ENCODE results near the gene XK.

DNA sequence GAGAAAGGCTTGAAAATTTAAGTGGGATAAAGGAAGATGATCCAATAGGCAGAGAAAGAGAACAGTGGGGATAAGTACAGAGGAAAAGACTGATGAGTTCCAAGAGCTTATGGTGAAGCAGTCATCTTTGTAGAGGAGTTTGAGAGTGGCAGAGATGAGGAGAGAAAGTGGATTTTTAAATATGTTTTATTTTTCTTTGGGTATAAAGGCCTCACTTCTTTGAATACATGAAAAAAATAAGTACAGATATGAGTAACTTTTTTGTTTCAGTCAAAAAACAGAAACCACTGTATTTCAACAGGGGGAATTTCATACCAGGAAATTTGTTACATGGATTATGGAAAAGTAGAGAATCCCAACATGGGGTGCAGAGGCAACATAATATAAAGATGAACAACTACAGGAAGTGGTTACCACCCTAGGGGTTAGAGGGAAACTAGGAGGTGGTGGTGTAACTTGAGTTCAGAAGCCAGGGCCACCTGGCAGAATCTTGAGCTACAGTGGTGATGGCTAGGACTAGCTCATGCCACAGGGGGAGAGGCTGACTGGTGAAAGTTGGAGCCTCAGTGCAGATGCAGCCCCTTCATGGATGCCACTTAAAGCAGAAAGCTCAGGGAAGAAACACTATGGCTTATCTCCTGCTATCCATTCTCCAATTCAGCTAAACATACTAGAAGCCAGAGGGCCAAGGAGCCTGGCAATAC lies 90.8 kb downstream of the XK start:
- TF ChIP-seq, protein P1, sequence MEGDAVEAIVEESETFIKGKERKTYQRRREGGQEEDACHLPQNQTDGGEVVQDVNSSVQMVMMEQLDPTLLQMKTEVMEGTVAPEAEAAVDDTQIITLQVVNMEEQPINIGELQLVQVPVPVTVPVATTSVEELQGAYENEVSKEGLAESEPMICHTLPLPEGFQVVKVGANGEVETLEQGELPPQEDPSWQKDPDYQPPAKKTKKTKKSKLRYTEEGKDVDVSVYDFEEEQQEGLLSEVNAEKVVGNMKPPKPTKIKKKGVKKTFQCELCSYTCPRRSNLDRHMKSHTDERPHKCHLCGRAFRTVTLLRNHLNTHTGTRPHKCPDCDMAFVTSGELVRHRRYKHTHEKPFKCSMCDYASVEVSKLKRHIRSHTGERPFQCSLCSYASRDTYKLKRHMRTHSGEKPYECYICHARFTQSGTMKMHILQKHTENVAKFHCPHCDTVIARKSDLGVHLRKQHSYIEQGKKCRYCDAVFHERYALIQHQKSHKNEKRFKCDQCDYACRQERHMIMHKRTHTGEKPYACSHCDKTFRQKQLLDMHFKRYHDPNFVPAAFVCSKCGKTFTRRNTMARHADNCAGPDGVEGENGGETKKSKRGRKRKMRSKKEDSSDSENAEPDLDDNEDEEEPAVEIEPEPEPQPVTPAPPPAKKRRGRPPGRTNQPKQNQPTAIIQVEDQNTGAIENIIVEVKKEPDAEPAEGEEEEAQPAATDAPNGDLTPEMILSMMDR (IDR thresholded peaks at IDR 0.05): no peak
- TF ChIP-seq POLR2A (IDR thresholded peaks at IDR 0.05) (no peak), POLR2AphosphoS5 (IDR thresholded peaks at IDR 0.05) (no peak), EP300 (IDR thresholded peaks at IDR 0.05; ENCODE audit: low read depth) (no peak)
